IMR-90 (cell line): Measurements from ENCODE around the gene FLVCR1.

Source experiments
- BHLHE40 ChIP-seq: fragments of 150-350 bp; IDR thresholded peaks from 2 replicates; pipeline ENCODE4 v1.6.1; 2016; ENCODE audit warnings: mild to moderate bottlenecking, low read depth, low read length
- CTCF ChIP-seq: conservative IDR thresholded peaks from 2 replicates; pipeline ENCODE4 v1.5.1; 2012; ENCODE audit warnings: mild to moderate bottlenecking, low read depth, low read length, improper control_type of control experiment
- MAZ ChIP-seq: IDR thresholded peaks from 2 replicates; pipeline ENCODE4 v1.6.1; 2012; ENCODE audit warnings: low read depth, mild to moderate bottlenecking, low read length, improper control_type of control experiment, moderate library complexity, borderline replicate concordance
- MXI1 ChIP-seq: IDR thresholded peaks from 2 replicates; pipeline ENCODE4 v1.6.1; 2012; ENCODE audit warnings: low read depth, mild to moderate bottlenecking, low read length, moderate library complexity, borderline replicate concordance
- POLR2A ChIP-seq: IDR thresholded peaks from 2 replicates; pipeline ENCODE4 v1.6.1; 2012; ENCODE audit warnings: mild to moderate bottlenecking, low read depth, low read length
- RCOR1 ChIP-seq: IDR thresholded peaks from 2 replicates; pipeline ENCODE4 v1.6.1; 2012; ENCODE audit warnings: mild to moderate bottlenecking, low read length, improper control_type of control experiment; ENCODE audit not compliant: insufficient replicate concordance
- TF ChIP-seq, protein P1 (sequence below): fragments of 150-350 bp; IDR thresholded peaks from 2 replicates; pipeline ENCODE4 v1.6.1; 2016; ENCODE audit warnings: low read depth, mild to moderate bottlenecking, low read length, moderate library complexity, borderline replicate concordance

DNA sequence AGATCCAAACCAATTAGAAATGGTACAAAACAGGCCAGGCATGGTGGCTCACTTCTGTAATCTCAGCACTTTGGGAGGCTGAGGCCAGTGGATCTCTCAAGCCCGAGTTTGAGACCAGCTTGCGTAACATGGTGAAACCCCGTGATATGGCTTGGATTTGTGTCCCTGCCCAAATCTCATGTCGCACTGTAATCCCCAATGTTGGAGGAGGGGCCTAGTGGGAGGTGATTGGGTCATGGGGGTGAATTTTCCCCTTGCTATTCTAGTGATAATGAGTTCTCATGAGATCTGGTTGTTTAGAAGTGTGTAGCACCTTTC is 85.3 kb downstream of the FLVCR1 start:
- TF ChIP-seq CTCF (no peak), POLR2A (no peak), MXI1 (no peak), RCOR1 (no peak), MAZ (no peak), BHLHE40 (no peak)
- TF ChIP-seq, protein P1, sequence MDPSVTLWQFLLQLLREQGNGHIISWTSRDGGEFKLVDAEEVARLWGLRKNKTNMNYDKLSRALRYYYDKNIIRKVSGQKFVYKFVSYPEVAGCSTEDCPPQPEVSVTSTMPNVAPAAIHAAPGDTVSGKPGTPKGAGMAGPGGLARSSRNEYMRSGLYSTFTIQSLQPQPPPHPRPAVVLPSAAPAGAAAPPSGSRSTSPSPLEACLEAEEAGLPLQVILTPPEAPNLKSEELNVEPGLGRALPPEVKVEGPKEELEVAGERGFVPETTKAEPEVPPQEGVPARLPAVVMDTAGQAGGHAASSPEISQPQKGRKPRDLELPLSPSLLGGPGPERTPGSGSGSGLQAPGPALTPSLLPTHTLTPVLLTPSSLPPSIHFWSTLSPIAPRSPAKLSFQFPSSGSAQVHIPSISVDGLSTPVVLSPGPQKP: no peak
